Erythroblast (primary cell): Measurements from ENCODE around the gene LHX8.
"Not testable (repeated sequence)": the region's sequence is repeated elsewhere in the genome, so short reads cannot be mapped to it uniquely, and the experiment has no call there.

Experiments used
- DNase-seq, 2 experiments: peaks; one replicate each; lab custom pipeline; 2025; lab: John Stamatoyannopoulos, UW
- GATA1 ChIP-seq: IDR thresholded peaks from 2 replicates; pipeline ENCODE4 v1.6.1; 2011; ENCODE audit warnings: low read depth, mild to moderate bottlenecking, control low read depth, low read length, moderate library complexity
- POLR2A ChIP-seq: IDR thresholded peaks from 2 replicates; pipeline ENCODE4 v1.6.1; 2011; ENCODE audit warnings: mild to moderate bottlenecking, low read length

Gene LHX8

DNA sequence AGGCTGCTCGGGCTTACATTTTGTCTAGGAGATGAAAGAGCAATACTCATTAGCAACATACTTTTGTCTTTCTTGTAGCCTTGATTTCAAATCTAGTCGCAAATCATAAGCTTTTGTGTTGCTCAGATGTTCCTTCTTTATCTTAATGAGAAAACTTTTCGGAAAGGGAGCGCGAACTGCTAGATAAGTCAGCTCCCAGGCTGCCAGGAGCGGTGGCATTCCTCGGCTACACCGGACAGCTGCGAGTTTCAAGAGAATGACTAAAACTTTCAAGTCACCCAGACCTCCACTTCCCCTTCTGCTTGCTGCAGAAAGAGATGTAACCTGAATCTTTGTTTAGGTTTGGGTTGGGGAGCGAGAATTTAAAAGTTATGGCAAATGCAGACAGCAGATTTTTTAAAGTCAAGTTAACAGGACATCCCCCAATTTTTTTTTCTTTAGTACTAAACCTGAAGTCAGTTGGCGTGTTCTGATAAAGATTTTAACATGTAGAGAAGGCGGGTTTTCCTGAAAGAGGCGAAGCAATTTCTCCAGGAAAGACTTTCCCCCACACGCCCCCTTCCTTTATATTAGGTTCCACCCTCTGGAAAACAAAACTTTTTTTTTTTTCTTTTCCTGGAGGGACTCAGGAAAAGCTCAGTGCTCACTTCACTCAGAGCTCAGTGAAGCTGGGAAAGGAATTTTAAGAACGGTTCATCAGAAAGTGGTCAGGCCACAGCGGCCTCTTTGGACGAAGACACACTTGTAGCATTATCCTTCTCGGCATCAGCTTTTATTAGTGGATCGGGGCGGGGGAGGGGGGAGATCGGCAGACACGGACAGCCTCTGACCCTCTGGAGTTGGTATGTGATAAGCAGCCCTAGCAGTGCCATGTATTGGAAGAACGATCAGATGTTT, at the start of gene LHX8:
Gene LHX8 (plus strand): TSS at position 639 of the 897 bp plus-strand sequence. CDS start 2,227 bp downstream, outside the sequence.
- no peak for TF ChIP-seq GATA1
- TF ChIP-seq POLR2A: no peak
- no peak for DNase-seq

DNA sequence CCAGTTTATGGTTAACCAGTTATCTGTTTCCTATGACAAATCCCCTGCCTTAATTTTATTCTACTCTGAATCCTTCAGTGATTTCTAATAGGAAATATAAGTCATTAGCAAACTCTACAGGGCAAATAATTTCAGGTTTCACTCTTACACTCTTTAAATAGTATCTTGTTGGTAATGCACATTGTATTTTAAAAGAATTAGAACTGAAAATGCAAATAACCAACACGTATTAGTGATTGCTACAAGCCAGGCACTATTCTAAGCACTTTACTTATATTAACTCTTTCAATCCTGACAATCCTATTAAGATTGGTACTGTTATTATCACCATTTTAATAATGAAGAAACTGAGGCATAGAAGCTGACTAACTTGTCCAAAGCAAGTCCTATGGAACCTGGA, 48.3 kb upstream of the LHX8 start:
- TF ChIP-seq POLR2A (no peak), GATA1 (no peak)
- no peak for DNase-seq

DNA sequence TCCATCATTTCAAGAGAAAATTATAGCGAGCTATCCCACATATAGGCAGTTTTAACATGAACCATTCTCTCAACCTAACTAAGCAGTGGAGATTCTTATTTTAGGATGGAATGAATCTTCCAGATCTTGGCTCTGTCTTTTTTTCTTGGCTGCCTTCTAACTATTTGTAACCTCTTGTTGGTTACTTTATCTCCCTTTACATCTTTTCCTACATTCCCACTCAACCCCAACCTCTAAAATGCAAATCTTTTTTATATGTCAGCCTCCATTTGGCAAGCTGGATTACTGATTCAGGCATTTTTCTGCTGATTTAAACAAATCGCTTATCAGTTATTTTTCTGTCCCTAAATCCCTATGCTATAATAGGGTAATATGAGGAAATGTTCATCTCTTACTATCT, 46.9 kb upstream of the LHX8 start:
- no peak for DNase-seq
- TF ChIP-seq POLR2A (no peak), GATA1 (no peak)

DNA sequence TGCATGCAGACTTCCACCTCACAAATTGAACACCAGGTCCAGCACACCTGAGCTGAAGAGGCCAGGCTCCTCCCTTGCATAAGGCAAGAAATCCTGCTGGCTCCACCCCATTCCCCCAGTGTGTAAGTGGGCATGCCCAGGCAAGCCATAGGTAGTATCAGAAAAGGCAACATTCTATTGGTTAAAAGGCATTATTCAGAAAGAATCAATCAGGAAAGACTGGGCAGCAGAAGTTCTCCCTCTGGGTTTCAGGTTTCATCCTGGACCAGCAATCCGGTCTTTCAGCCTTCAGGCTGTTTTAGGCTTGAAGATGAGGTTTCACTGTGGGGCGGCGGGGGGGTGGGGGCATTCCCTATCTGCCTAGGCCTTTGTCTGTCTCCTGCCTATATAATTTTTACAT, 42.0 kb upstream of the LHX8 start:
- no peak for DNase-seq
- TF ChIP-seq GATA1: no peak
- TF ChIP-seq POLR2A: no peak

DNA sequence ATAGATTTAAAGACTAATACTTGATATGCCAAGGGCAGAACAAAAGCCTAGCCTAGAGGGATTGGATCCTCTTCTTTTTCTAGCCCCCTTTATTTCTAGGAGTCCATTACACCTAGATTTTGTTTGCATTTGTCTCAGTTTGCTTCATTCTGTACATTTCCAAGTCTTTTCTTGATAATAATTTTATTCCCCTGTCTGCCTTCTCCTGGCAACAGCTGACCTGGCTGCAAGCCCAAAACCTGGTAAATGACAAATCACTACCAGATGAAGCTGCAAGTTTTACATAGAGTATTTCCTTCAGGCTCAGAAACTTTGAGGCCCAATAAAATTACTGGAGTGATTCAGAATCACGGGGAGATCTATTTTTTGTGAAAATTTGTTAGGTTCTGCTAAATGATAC, 36.5 kb upstream of the LHX8 start:
- DNase-seq: no peak
- TF ChIP-seq GATA1 (no peak), POLR2A (no peak)

DNA sequence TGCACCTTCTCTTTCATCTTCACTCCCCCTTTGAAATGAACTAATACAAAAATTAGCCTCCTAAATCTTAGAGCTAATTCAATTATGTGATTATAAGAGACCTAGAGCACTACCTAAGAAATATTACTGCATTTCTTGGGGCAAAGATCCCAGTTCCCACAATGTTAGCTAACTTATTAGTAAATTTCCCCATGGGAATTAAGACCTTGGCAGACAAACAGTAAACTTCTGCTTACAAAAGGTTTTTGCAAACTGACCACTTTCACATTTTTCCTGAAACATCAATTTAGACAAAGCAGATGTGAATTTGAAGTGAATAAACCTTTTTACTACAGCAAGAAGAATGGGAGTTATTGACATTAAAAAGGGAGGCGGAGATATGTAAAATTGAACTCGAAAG, 34.6 kb upstream of the LHX8 start:
- no peak for TF ChIP-seq POLR2A
- no peak for TF ChIP-seq GATA1

DNA sequence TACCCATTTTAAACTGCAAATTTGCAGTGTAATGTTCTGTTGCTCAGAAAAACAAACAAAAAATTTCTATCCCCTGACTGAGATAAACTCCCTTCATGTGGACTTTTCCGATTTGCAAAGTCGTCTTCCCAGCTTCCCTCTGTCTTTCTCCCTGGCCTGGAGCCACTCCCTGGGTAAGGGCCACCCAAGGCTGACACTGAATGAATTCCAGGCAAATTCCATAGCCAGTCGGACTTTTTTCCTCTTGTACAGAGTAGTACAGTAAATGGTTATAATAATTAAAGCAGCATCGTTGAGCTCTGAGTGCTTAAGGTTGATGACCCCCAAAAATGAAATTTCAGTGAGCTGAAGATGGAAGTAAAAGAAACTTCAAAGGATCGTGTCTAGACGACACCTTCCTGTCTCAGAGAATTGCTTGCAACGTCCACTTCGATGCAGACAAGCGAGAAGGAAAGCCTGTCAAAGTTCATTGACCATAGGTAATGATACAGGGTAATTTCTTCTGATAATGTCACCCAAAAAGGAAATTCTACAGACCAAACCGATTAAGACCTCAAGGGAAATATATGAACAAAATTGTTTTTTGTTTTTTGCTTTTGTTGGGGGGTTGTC, 33.6 kb upstream of the LHX8 start:
- TF ChIP-seq POLR2A: no peak
- no peak for TF ChIP-seq GATA1
- no peak for DNase-seq

More for the DNA sequence above, 34.6 kb upstream of the LHX8 start:
- no peak for DNase-seq

DNA sequence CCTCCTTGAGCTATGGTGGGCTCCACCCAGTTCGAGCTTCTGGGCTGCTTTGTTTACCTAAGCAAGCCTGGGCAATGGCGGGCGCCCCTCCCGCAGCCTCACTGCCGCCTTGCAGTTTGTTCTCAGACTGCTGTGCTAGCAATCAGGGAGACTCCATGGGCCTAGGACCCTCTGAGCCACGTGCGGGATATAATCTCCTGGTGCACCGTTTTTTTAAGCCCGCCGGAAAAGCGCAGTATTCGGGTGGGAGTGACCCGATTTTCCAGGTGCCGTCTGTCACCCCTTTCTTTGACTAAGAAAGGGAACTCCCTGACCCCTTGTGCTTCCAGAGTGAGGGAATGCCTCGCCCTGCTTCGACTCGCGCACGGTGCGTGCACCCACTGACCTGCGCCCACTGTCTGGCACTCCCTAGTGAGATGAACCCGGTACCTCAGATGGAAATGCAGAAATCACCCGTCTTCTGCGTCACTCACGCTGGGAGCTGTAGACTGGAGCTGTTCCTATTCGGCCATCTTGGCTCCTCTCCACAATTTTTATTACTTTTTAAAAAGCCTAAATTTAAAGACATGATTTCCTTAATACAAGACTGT, 21.7 kb upstream of the LHX8 start:
- DNase-seq: not testable (repeated sequence)

DNA sequence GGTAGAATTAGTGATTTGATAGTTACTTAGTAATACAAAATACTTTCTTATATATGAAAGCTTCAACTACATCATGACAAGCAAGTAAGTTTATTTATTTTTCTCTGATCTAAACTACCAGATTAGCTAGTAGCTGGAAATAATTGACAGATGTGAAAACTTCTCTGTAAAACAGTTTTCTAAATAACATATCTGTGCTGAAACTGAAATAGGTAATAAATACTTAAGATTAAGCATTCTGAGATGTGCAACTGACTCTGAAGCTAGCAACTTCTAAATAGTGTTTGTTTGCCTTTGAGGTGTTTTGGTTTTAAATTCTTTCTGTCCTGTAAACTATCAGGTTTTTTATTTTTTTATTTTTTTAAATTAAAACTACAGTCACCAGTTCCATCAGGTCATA, 18.5 kb upstream of the LHX8 start:
- TF ChIP-seq GATA1: no peak
- TF ChIP-seq POLR2A: no peak

DNA sequence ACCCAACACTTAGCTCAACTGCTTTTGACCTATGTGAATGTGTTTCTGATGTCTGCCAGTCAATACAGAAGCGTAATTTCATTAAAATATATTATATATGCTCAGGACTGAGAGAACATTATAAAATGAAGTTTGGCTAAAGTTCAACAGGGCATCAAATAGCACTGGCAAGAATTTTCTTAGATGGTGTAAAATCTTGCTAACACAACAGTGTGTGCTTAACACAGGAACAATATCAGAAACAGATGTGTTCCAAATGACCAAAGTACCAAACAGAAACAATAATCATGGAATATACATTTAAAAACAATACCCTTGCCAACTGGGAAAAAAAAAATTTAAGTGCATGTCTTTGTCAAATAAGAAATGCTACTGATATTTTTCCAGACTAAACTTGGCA, 10.4 kb upstream of the LHX8 start:
- DNase-seq: no peak
- TF ChIP-seq GATA1 (no peak), POLR2A (no peak)

More for the DNA sequence above, 18.5 kb upstream of the LHX8 start:
- no peak for DNase-seq

DNA sequence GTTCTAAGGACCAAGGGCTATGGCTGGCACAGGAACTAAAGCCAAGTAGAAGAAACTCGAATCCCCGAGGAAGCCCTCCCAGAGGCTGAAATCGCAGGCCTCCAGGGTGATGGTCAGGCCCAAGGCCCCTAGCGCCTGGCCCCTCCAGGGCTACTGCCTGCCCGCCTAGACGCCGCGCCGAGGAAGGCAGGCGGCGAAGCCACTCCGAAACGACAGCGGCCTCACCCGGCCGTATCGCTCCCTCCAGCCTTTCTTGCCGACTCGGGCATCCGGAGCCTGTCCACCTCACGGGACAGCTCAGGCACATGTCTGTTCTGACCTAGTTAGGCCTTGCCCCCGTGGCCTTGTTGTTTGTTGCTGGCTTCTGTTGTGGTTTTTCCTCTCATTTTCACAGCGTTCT, 9.7 kb upstream of the LHX8 start:
- TF ChIP-seq POLR2A: no peak
- no peak for TF ChIP-seq GATA1
- peak; percentile 3 for DNase-seq

DNA sequence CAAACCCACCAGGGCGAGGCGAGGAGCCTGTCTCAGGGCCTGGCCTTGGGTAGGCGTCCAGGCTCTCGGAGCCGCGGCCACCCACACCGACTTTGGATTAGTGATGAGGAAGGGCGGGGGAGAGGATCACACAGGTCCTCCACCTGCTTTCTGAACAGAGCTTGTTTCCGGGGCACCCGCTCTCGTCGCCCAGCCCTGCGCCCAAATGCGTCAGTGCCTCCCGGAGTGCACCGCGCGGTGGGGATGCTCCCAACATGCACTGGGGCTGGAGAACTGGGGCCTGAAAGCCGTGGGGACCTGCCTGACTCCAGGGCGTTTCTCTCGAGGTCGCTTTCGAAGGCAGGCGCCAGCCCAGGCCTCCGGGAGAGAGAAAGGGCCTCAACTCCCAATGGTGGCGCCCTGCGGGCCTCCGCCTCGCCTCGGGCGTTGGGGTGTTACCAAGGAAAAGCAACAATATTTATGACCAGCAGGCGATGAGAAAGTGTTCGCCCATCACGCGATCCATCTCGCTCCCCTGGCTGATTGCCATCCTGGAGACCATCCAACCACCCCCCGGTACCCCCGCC, 8.9 kb upstream of the LHX8 start:
- no peak for DNase-seq
- no peak for TF ChIP-seq GATA1

DNA sequence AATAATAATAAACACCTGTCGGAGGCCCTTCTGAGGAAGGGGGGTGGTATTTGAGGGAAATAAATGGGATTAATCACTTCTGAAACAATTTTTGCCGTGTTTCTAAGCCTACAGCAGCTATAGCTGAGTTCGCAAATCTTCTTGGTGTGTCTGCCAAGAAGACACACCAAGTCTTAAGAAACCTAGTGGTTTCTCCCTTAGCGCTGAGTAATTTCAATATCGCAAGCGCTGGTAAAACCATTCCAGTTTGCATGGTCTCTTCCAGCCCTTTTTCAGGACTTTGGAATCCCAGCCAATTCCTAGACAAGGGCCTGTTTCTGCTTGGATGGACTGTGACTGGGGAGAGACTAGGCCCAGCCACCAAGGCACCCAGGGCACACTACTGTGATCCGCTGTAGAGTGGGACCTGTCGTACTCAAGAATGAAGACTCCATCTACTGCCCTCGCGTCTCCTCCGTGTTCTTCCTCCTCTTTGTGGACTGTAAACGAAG, 7.5 kb upstream of the LHX8 start:
- TF ChIP-seq POLR2A: no peak
- TF ChIP-seq GATA1: no peak
- DNase-seq: no peak

DNA sequence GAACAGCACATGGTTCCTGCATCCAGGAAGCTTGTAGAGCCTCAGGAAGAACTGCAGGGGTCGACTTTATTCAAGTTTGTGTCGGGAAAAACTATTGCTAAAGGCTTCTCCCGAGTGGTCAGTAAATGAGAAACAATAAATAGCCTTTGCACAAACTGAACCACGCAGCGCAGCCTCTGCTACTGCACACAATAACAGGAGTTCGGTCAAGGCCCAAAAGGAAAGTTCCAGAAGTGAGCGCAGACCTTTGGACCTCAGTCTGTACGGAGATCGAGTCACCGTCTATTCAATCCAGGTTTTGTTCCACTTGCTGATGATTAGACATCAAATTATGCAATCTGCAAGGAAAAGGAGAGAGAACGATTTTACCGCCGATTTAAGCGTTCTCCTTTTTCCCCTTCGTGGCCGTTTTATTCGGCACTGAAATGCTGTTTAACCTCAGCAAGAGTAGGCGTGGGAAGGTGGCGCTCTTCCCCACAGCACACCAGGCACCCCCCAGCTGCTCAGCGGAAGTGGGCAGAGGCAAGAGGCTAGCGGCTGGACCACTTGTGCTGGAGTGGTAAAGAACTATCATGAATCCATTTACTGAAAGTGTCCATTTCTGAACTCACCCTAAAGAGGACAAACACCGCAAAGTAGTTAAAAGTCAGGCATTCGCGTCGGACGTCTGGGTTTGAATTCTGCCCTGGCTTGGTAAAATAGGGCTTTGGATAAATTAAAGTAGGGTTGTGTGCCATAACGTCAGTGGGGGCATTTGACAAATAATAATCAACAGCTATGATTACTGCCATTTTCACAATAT, 6.1 kb upstream of the LHX8 start:
- no peak for DNase-seq
- TF ChIP-seq POLR2A (no peak), GATA1 (no peak)
